ENCODE measurements around the gene NDUFS4. TPM values are rescaled to one million over a fixed set of nuclear protein-coding genes. Genes with fewer than 3 reads are reported as not detected.
"Not testable (repeated sequence)": the region's sequence is repeated elsewhere in the genome, so short reads cannot be mapped to it uniquely, and the experiment has no call there.

Gene NDUFS4
- total and polyA plus RNA-seq, 5 donors from 2014 or later, result 24.5 to 118 (median 97.3) TPM

DNA sequence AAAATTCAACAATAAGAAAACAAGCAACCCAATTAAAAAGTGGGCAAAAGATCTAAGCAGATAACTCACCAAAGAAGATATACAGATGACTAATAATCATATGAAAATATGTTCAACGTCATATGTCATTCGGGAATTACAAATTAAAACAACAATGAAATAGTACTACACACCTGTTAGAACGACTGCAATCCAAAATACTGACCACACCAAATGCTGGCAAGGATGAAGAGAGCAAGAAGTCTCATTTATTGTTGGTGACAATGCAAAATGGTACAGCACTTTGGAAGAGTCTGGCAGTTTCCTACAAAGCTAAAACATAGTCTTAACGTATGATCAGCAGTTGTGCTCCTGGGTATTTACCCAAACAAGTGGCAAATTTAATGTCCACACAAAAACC, 37.5 kb downstream of the NDUFS4 start:
- Histone ChIP-seq H3K4me3 (ENCODE audit: low read depth, low read length) (no peak overlapping the region), H3K27me3 (ENCODE audit: control insufficient read depth, insufficient read depth, low read length) (no peaks in the 10 kb centered on the region), H3K36me3 (ENCODE audit: control insufficient read depth, insufficient read depth, low read length) (no peaks in the 10 kb centered on the region), H3K4me1 (ENCODE audit: control insufficient read depth, insufficient read depth, low read length, poor library complexity, severe bottlenecking) (no peaks in the 10 kb centered on the region), H3K27ac (ENCODE audit: insufficient read depth, low read length, poor library complexity, severe bottlenecking) (no peak overlapping the region), H3K9me3 (ENCODE audit: control insufficient read depth in 2 of 2, low read length in 2 of 2) (no peaks in the 10 kb centered on the region)
- H3K27me3 Mint-ChIP-seq, result no peaks in the 10 kb centered on the region
- H3K36me3 Mint-ChIP-seq, result peaks cover 8% of the 10 kb centered on the region
- peaks cover 0 to 2% (median 0%) of the 10 kb centered on the region in 7 donors for H3K9me3 Mint-ChIP-seq
- DNase-seq, result no peak
- H3K4me1 Mint-ChIP-seq, result peaks cover 11 to 36% (median 18%) of the 10 kb centered on the region in 4 donors
- no peak overlapping the region for H3K4me3 Mint-ChIP-seq
- ATAC-seq (ENCODE audit: low read depth in 2 of 2), result no peak
- H3K27ac Mint-ChIP-seq, result no peak overlapping the region

DNA sequence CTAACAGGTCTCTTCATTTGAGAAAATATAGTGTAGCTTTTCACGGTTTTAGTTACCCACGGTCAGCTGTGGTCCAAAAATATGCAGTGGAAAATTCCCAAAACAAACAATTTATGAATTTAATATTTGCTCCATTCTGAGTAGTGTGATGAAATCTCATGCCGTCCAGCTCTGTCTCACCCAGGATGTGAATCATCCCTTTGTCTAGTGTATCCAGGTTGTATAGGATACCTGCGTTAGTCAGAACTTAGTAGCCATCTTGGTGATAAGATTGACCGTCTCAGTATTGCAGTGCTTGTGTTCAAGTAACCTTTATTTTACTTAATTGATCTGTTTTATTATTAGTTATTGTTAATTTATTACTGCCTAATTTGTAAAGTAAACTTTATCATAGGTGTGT, 41.1 kb downstream of the NDUFS4 start:
- Histone ChIP-seq H3K27ac (ENCODE audit: insufficient read depth, low read length, poor library complexity, severe bottlenecking) (no peak overlapping the region), H3K27me3 (ENCODE audit: control insufficient read depth, insufficient read depth, low read length) (no peaks in the 10 kb centered on the region), H3K4me1 (ENCODE audit: control insufficient read depth, insufficient read depth, low read length, poor library complexity, severe bottlenecking) (no peaks in the 10 kb centered on the region), H3K36me3 (ENCODE audit: control insufficient read depth, insufficient read depth, low read length) (peaks cover 4% of the 10 kb centered on the region), H3K4me3 (ENCODE audit: low read depth, low read length) (no peak overlapping the region), H3K9me3 (ENCODE audit: control insufficient read depth in 2 of 2, low read length in 2 of 2) (no peaks in the 10 kb centered on the region)
- Mint-ChIP-seq H3K36me3 (peaks cover 21% of the 10 kb centered on the region), H3K4me3 (no peak overlapping the region), H3K27ac (no peak overlapping the region), H3K27me3 (no peaks in the 10 kb centered on the region), H3K4me1 (peaks cover 5 to 20% (median 10%) of the 10 kb centered on the region in 4 donors), H3K9me3 (peaks cover 0 to 2% (median 0%) of the 10 kb centered on the region in 7 donors)
- no peak for ATAC-seq (ENCODE audit: low read depth in 2 of 2)
- DNase-seq, result no peak

GRCh38 chr5:53603009-53603687, 42.7 kb downstream of the NDUFS4 start:
- H3K36me3 Mint-ChIP-seq, result peaks cover 24% of the 10 kb centered on the region
- Histone ChIP-seq H3K27me3 (ENCODE audit: control insufficient read depth, insufficient read depth, low read length) (no peaks in the 10 kb centered on the region), H3K27ac (ENCODE audit: insufficient read depth, low read length, poor library complexity, severe bottlenecking) (no peak overlapping the region), H3K4me3 (ENCODE audit: low read depth, low read length) (no peak overlapping the region), H3K4me1 (ENCODE audit: control insufficient read depth, insufficient read depth, low read length, poor library complexity, severe bottlenecking) (no peaks in the 10 kb centered on the region), H3K36me3 (ENCODE audit: control insufficient read depth, insufficient read depth, low read length) (peaks cover 5% of the 10 kb centered on the region), H3K9me3 (ENCODE audit: control insufficient read depth in 2 of 2, low read length in 2 of 2) (no peaks in the 10 kb centered on the region)
- H3K9me3 Mint-ChIP-seq, result peaks cover 0 to 2% (median 0%) of the 10 kb centered on the region in 7 donors
- ATAC-seq (ENCODE audit: low read depth in 2 of 2) (no peak), DNase-seq (no peak)
- peaks cover 2 to 15% (median 12%) of the 10 kb centered on the region in 4 donors for H3K4me1 Mint-ChIP-seq
- H3K4me3 Mint-ChIP-seq, result no peak overlapping the region
- no peak overlapping the region for H3K27ac Mint-ChIP-seq
- H3K27me3 Mint-ChIP-seq, result no peaks in the 10 kb centered on the region

GRCh38 chr5:53604309-53604708, 43.9 kb downstream of the NDUFS4 start:
- ATAC-seq (ENCODE audit: low read depth in 2 of 2) (no peak), DNase-seq (no peak)
- Histone ChIP-seq H3K9me3 (ENCODE audit: control insufficient read depth in 2 of 2, low read length in 2 of 2) (no peaks in the 10 kb centered on the region), H3K36me3 (ENCODE audit: control insufficient read depth, insufficient read depth, low read length) (peaks cover 5% of the 10 kb centered on the region), H3K27me3 (ENCODE audit: control insufficient read depth, insufficient read depth, low read length) (no peaks in the 10 kb centered on the region), H3K4me3 (ENCODE audit: low read depth, low read length) (no peak overlapping the region), H3K4me1 (ENCODE audit: control insufficient read depth, insufficient read depth, low read length, poor library complexity, severe bottlenecking) (no peaks in the 10 kb centered on the region), H3K27ac (ENCODE audit: insufficient read depth, low read length, poor library complexity, severe bottlenecking) (no peak overlapping the region)
- H3K4me3 Mint-ChIP-seq, result no peak overlapping the region
- peaks cover 36% of the 10 kb centered on the region for H3K36me3 Mint-ChIP-seq
- H3K4me1 Mint-ChIP-seq, result peaks cover 6 to 24% (median 17%) of the 10 kb centered on the region in 4 donors
- no peak overlapping the region for H3K27ac Mint-ChIP-seq
- no peaks in the 10 kb centered on the region for H3K9me3 Mint-ChIP-seq
- H3K27me3 Mint-ChIP-seq, result no peaks in the 10 kb centered on the region

DNA sequence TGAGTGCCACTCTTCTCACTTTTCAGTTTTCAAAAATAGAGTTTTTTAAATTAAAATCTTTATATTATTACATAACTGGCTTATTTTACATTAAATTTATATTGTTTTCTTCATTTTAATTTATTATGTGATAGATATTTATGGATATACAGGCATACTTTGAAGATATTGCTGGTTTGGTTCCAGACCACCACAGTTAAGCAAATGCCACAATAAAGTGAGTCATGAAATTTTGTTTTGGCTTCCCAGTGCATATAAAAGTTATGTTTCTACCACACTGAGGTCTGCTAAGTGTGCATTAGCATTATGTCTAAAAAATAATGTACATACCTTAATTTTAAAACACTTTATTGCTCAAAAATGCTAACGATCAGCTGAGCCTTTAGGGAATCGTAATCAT, 47.4 kb downstream of the NDUFS4 start:
- Mint-ChIP-seq H3K36me3 (peaks cover 46% of the 10 kb centered on the region), H3K27ac (no peak overlapping the region), H3K9me3 (no peaks in the 10 kb centered on the region), H3K4me3 (no peak overlapping the region), H3K27me3 (no peaks in the 10 kb centered on the region), H3K4me1 (peaks cover 16 to 36% (median 23%) of the 10 kb centered on the region in 4 donors)
- peaks cover 7% of the 10 kb centered on the region for H3K36me3 ChIP-seq (ENCODE audit: control insufficient read depth, insufficient read depth, low read length)
- ATAC-seq (ENCODE audit: low read depth in 2 of 2) (no peak), DNase-seq (no peak)
- no peak overlapping the region for H3K27ac ChIP-seq (ENCODE audit: insufficient read depth, low read length, poor library complexity, severe bottlenecking)
- no peaks in the 10 kb centered on the region for H3K27me3 ChIP-seq (ENCODE audit: control insufficient read depth, insufficient read depth, low read length)
- H3K4me1 ChIP-seq (ENCODE audit: control insufficient read depth, insufficient read depth, low read length, poor library complexity, severe bottlenecking), result no peaks in the 10 kb centered on the region
- no peaks in the 10 kb centered on the region for H3K9me3 ChIP-seq (ENCODE audit: control insufficient read depth in 2 of 2, low read length in 2 of 2)
- H3K4me3 ChIP-seq (ENCODE audit: low read depth, low read length), result no peak overlapping the region

GRCh38 chr5:53608897-53609296, 48.5 kb downstream of the NDUFS4 start:
- not testable (repeated sequence) for H3K36me3 ChIP-seq (ENCODE audit: control insufficient read depth, insufficient read depth, low read length); H3K27ac ChIP-seq (ENCODE audit: insufficient read depth, low read length, poor library complexity, severe bottlenecking); H3K9me3 ChIP-seq (ENCODE audit: control insufficient read depth in 2 of 2, low read length in 2 of 2); H3K27me3 Mint-ChIP-seq; H3K9me3 Mint-ChIP-seq; ATAC-seq (ENCODE audit: low read depth in 2 of 2); DNase-seq; H3K27me3 ChIP-seq (ENCODE audit: control insufficient read depth, insufficient read depth, low read length); H3K4me1 ChIP-seq (ENCODE audit: control insufficient read depth, insufficient read depth, low read length, poor library complexity, severe bottlenecking); H3K4me3 ChIP-seq (ENCODE audit: low read depth, low read length)
- Mint-ChIP-seq H3K27ac (peak overlapping the region in 2 of 3 donors; percentile 5 to 74), H3K4me1 (peaks cover 16 to 36% (median 24%) of the 10 kb centered on the region in 4 donors), H3K4me3 (peak overlapping the region in 1 of 4 donors; percentile 88), H3K36me3 (peaks cover 46% of the 10 kb centered on the region)

GRCh38 chr5:53613061-53613460, 52.6 kb downstream of the NDUFS4 start:
- no peaks in the 10 kb centered on the region for H3K9me3 ChIP-seq (ENCODE audit: control insufficient read depth in 2 of 2, low read length in 2 of 2)
- Mint-ChIP-seq H3K9me3 (no peaks in the 10 kb centered on the region), H3K4me1 (peaks cover 16 to 26% (median 23%) of the 10 kb centered on the region in 4 donors), H3K4me3 (no peak overlapping the region), H3K27me3 (no peaks in the 10 kb centered on the region), H3K27ac (no peak overlapping the region), H3K36me3 (peaks cover 29% of the 10 kb centered on the region)
- no peaks in the 10 kb centered on the region for H3K27me3 ChIP-seq (ENCODE audit: control insufficient read depth, insufficient read depth, low read length)
- no peak overlapping the region for H3K4me3 ChIP-seq (ENCODE audit: low read depth, low read length)
- no peak overlapping the region for H3K27ac ChIP-seq (ENCODE audit: insufficient read depth, low read length, poor library complexity, severe bottlenecking)
- peaks cover 2% of the 10 kb centered on the region for H3K36me3 ChIP-seq (ENCODE audit: control insufficient read depth, insufficient read depth, low read length)
- DNase-seq (no peak), ATAC-seq (ENCODE audit: low read depth in 2 of 2) (no peak)
- no peaks in the 10 kb centered on the region for H3K4me1 ChIP-seq (ENCODE audit: control insufficient read depth, insufficient read depth, low read length, poor library complexity, severe bottlenecking)

DNA sequence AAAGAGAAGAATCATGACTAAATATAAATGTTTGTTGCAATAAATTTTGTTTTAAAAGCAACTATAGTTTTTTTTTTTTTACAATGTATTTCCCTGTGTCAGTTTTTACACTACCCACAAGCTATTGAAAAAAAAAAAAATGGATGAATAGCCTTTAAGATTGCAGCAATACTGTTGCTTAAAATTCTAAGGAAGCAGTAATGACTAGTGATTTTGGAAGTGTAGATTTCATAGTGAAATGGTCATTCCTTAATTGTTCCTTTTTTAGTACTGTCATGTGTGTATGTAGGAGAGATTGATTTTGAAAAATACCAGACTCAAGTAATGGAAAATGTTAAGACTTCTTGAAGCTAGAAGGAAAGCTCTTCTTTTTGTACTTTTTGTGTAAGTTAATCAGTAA, 53.1 kb downstream of the NDUFS4 start:
- Histone ChIP-seq H3K27me3 (ENCODE audit: control insufficient read depth, insufficient read depth, low read length) (no peaks in the 10 kb centered on the region), H3K36me3 (ENCODE audit: control insufficient read depth, insufficient read depth, low read length) (peaks cover 2% of the 10 kb centered on the region), H3K9me3 (ENCODE audit: control insufficient read depth in 2 of 2, low read length in 2 of 2) (no peaks in the 10 kb centered on the region), H3K4me1 (ENCODE audit: control insufficient read depth, insufficient read depth, low read length, poor library complexity, severe bottlenecking) (no peaks in the 10 kb centered on the region), H3K27ac (ENCODE audit: insufficient read depth, low read length, poor library complexity, severe bottlenecking) (no peak overlapping the region), H3K4me3 (ENCODE audit: low read depth, low read length) (no peak overlapping the region)
- ATAC-seq (ENCODE audit: low read depth in 2 of 2), result no peak
- H3K27ac Mint-ChIP-seq, result no peak overlapping the region
- no peak for DNase-seq
- peaks cover 25% of the 10 kb centered on the region for H3K36me3 Mint-ChIP-seq
- H3K4me3 Mint-ChIP-seq, result no peak overlapping the region
- H3K4me1 Mint-ChIP-seq, result peaks cover 16 to 26% (median 20%) of the 10 kb centered on the region in 4 donors
- no peaks in the 10 kb centered on the region for H3K27me3 Mint-ChIP-seq
- H3K9me3 Mint-ChIP-seq, result no peaks in the 10 kb centered on the region

All from CD4-positive, CD25-positive, alpha-beta regulatory T cell (primary cell).